NCI-H460 (cell line): ENCODE measurements around the gene SBNO2. TPM values are rescaled to one million over a fixed set of nuclear protein-coding genes. Genes with fewer than 3 reads are reported as not detected.
"Not testable (repeated sequence)": the region's sequence is repeated elsewhere in the genome, so short reads cannot be mapped to it uniquely, and the experiment has no call there.

Experiments used
- DNase-seq: peaks from one replicate; pipeline ENCODE4 v3.0.0-alpha.2; 2016; ENCODE audit warnings: low read depth; ENCODE audit errors: extremely low read depth
- total RNA-seq: library from RNA; depleted of rRNA; stranded (reverse); fragments of >200 nt; shearing (Covaris generic); gene quantifications from 2 replicates; pipeline ENCODE4 v1.2.3, GENCODE V29; 2014

The SBNO2 gene
- total RNA-seq, 1 experiment from 2014 or later, result 28.0 TPM

GRCh38 chr19:1141944-1142343 lies 32.1 kb downstream of the SBNO2 start:
- DNase-seq, result no peak

GRCh38 chr19:1140272-1141027 lies 33.6 kb downstream of the SBNO2 start:
- DNase-seq, result no peak

GRCh38 chr19:1139126-1139525 lies 34.9 kb downstream of the SBNO2 start:
- no peak for DNase-seq

- no peak for DNase-seq
Observed at GRCh38 chr19:1138121-1138520, 35.9 kb downstream of the SBNO2 start.

- no peak for DNase-seq
Observed at GRCh38 chr19:1136621-1137317, 37.3 kb downstream of the SBNO2 start.

GRCh38 chr19:1136201-1136600 lies 37.9 kb downstream of the SBNO2 start:
- no peak for DNase-seq

GRCh38 chr19:1135454-1135853 lies 38.6 kb downstream of the SBNO2 start:
- no peak for DNase-seq

- DNase-seq, result no peak
Observed at GRCh38 chr19:1134431-1134830, 39.6 kb downstream of the SBNO2 start.

GRCh38 chr19:1133471-1133929 lies 40.6 kb downstream of the SBNO2 start:
- DNase-seq, result no peak

GRCh38 chr19:1132552-1133383 lies 41.3 kb downstream of the SBNO2 start:
- no peak for DNase-seq

GRCh38 chr19:1131718-1132551 lies 42.1 kb downstream of the SBNO2 start:
- no peak for DNase-seq

- no peak for DNase-seq
Observed at GRCh38 chr19:1130771-1131717, 43.0 kb downstream of the SBNO2 start.

GRCh38 chr19:1129535-1129934 lies 44.5 kb downstream of the SBNO2 start:
- no peak for DNase-seq

- DNase-seq, result not testable (repeated sequence)
Observed at GRCh38 chr19:1129084-1129483, 45.0 kb downstream of the SBNO2 start.

GRCh38 chr19:1128106-1128505 lies 46.0 kb downstream of the SBNO2 start:
- no peak for DNase-seq

- DNase-seq, result no peak
Observed at GRCh38 chr19:1126984-1127760, 46.9 kb downstream of the SBNO2 start.

- DNase-seq, result no peak
Observed at GRCh38 chr19:1125601-1126467, 48.2 kb downstream of the SBNO2 start.
